HG03571 (cell line): Measurements from ENCODE around the gene CSNK2A1.

Experiments
- ATAC-seq: cut with Tn5 transposase; IDR thresholded peaks from one replicate; pipeline ENCODE4 v1.9.1; 2021; ENCODE audit not compliant: unreplicated experiment

Gene CSNK2A1

DNA sequence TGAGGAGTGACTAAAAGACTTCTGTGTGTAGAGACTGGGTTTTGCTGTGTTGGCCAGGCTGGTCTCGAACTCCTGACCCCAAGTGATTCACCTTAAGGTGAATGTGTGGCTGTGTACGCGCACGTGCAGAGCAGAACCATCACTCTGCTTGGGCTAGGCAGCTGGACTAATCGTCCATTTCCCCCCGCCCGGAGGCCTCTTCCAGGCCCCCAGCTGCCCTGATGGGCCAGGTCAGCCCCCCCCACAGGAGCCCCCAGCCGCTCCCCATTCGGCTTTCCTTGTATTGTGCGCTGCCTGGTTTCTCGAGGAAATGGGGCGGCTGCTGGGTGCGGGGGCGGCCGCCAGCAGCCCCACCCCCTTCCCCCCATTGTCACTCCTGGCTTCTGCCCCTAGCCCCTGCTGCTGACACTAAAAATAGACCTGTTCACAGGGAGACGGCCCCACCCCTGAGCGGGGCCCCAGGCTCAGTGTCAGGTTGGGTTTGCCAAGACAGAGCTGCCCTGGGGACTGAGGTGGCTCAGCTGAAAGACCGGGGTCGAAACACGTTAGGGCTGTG lies 24.6 kb upstream of the CSNK2A1 start:
- no peak for ATAC-seq

DNA sequence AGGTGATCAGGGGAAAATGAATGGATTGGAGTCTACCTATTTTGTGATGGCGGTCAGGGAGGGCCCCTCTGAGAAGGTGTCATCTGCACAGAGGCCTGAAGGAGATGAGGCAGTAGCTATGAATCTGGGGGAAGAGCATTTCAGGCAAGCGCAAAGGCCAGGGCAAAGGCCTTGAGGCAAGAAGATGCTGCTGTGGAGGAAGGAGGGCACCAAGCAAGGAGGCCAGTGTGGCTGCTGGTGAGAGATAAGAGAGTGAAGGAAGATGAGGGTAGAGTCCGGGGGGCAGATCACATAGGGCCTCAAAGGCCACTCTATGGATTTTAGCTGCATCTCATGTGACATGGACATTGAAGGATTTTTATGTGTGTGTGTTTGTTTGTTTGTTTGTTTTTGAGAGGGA lies 20.6 kb upstream of the CSNK2A1 start:
- no peak for ATAC-seq

DNA sequence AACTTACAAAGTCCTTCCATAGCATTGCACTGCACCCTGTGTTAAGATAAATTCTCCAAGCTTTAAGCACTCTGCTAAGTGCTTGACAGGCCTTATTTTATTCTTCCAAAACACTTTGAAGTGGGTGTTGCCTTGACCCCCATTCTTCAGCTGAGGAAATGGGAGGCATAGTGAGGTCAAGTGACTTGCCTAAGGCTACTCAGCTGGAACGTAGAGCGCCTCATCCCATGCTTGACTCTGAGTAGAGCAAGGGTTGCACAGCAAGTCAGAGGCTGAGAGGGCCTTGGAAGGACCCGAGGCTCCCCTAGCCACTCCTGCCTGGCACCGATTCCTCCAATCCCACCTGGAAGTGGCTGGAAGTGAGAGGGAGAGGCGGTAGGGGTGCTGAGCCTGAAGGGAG lies 19.6 kb upstream of the CSNK2A1 start:
- no peak for ATAC-seq

DNA sequence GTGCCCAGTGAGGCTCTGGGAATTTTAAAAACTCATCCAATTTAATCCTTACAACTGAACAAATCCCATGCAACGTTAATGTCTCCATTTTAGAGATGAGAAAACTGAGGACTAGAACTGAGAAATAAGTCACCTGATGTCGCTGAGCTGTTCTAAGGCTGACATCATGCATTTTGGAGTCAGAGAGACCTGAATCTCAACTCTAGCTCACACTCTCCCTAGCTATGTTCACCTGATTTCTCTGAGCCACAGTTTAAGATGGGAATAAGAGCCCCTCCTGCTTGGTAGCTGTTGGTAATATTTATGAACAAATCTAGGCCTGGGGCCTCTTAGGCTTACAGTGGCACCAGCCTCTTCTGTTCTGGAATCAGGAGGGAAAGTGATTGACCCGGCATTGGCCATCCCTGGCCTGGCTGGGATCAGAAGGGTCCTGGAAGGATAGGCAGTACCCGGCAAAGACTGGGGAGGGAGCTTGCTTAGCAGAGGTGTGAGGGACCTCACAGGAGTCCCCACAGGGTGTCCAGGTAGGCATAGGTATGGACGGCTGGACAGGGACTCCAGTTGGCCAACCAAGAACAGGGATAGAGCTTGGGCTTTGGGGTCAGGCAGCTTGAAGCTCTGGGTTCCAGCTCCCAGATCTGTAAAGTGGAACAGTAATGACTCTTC lies 18.8 kb upstream of the CSNK2A1 start:
- ATAC-seq = no peak

DNA sequence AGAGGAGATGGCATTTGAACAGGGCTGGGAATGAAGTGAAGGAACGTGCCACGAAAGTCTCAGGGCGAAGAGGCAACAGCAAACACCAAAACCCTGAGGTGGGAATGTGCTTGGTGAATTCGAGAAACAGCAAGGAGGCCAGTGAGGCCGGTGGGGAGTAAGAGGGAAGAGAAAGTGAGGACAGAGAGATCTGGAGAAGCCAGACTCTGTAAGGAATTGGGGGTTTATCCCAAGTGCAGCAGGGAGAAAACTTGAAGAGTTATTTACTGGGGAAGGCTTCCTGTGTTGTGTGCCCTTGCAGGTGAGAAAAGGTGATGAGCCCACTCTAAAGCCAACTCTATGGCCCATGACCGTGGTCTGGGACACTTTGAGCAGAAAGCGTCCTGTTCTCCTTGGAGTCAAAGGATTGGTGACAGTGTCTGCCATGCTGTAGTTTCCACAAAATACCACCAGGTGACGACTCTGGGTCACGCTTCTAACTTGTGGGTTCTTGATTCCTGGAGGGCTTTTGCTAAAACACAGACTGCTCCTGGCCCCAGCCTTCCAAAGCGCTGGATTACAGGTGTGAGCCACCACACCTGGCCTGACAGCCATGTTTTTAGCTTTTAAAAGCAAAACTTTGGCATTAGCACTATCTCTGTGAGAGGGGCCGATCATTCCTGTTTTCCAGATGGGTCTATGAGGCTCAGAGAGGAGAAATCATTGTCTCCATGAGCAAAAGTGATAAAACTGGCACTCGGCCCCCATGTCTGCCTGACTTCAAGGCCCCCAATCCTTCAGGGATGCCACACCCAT lies 18.0 kb upstream of the CSNK2A1 start:
- no peak for ATAC-seq

DNA sequence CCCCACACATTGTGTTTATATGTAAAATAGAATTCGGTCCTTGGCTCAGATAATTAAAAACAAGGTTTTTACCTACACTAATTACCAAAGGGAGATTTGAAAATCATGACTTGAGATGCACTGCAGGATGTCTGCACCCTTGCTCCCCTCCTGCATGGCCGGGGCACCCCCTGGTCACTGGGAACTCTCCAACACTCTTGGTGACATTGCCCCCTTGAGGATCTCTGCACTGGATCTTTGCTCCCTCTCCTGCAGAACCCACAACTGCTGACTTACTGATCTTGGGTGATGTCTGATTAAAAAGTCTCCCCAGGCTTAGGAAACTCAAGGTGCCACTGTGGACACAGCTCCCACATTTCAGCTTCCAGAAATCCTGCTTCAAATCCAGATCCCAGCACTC lies 17.1 kb upstream of the CSNK2A1 start:
- ATAC-seq = no peak

DNA sequence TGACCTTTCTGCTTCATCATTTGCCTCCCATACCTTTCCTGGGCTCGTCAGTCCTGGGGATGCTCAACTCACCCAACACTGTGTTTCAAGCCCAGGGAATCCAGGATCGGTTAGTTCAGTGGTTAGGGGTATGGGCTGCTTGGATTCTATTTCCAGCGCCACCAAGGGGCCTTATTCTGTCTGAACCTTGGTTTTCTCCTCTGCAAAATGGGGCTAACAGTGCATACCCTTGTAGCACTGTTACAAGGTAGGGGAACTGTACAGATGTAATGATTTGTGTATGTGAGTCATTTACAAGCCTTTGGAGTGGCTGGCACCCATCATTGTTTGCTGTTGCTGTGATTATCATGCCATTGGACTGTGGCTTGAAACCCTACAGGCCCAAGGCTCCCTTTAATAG lies 14.5 kb upstream of the CSNK2A1 start:
- no peak for ATAC-seq

DNA sequence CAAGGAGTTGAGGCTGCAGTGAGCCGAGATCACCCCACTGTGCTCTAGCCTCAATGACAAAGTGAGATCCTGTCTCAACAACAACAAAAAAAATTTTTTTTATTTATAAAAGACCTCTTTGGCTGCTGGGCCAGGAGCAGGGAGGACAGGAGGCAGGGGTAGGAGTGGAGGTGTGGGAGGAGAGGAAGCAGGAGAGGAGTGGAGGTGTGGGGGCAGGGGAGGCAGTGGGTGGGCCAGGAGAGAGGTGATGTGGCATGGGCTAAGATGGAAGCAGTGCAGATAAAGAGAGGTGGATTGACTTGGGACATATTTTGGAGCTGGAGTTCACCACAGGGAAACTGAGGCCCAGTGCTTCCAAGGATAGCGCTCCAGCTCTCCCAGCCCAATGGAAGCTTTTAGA lies 13.4 kb upstream of the CSNK2A1 start:
- ATAC-seq = no peak

DNA sequence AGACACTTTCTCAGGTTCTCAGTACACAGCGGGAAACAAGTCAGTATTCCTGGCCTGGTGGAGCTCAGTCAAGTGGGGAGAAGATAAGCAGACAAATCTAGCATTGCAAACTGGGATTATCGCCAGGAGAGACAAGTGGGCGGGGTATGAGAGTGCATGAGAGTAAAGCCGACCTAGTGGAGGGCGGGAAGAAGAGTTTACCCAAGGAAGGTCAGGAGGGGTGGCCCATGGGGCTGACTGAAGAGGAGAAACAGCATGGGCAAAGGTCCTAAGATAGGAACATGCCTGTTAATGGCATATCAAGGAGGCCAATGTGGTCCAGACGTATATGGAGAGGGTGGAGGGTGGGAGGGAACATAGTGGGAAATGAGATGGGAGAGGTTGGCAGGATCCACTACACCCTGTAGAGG lies 12.4 kb upstream of the CSNK2A1 start:
- no peak for ATAC-seq

DNA sequence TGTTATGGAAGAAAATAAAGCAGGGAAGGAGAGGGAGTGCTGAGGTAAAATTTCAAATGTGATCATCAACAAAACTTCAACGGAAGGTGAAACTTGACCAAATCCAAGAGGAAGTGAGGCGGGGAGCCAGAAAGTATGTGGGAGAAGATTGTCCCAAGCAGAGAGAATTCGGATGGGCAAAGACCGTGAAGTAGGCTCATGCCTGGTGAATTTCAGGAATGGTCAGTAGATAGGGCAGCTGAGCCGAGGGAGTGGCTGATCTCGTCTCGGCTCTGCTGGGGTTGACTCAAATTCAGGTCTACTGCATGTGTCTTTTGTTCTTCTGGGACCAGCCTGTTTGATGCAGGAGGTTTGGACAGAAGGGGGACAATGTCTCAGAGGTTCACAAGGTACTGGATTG lies 7.0 kb upstream of the CSNK2A1 start:
- no peak for ATAC-seq

DNA sequence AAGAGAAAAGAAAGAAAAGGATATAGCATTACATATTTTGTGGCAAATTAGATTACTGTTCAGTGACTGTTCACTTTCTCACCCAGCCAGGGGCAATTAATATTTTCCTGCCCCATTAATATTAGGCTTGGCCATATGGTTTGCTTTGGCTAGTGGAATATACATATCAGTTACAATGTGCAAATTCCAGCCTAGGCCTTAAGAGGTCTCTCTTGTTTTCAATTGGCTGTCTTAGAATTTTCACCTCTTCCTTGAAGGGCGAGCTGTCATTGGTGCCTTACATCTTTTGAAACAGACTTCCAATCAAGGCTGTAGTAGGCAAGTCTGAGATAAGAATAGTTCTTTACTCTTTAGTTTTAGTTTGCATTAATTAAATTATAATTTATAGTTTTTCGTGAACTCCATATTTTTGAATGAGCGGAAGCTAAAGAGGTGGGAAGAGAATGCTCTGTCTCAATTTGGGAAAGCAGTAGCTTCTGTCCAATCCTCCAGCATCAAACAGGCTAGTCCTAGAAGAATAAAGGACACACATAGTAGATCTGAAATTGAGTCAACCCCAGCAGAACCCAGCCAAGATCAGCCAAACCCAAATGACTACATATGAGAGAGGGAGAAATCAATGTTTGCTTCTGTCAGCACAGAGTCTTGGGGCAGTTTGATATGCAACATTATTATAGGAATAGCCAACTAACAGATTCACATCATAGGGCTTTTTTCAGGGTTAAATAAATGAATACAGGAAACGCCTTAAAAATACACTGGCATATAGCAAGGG lies 6.3 kb upstream of the CSNK2A1 start:
- no peak for ATAC-seq

DNA sequence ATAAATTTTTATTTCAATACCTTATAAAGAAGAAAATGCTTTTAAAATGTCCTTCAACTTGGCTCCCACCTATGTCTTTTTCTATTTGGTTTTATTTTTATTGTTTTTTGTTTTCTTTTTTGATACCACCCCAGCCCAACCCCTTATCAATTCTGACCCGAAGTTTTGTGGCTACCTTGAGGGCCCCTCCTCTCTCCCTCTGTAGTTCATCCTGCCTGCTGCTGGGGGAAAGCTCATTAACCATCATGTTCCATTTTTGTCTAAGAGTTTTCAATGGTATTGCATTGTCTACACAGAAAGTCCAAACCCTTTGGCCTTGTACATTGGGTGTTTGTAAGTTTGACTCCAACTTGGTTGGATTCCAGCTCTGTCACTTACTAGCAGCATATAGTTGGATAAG lies 5.3 kb upstream of the CSNK2A1 start:
- ATAC-seq = no peak

DNA sequence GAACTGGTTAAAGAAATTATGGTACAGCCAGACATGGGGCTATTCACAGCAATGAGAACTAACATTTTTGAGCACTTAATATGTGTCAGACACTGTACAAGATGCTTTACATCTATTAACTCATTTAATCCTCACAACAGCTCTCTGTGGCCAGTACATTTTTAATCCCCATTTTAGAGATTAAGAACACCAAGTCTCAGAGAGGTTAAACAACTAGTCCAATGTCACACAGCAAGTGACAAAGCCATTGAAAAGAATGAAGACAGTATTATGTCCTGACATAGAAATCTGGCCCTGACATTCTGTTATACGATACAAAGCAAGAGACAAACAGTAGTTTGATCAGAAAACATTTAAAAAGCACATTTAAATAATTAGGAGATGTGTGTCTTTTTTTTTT lies 3.8 kb upstream of the CSNK2A1 start:
- no peak for ATAC-seq

DNA sequence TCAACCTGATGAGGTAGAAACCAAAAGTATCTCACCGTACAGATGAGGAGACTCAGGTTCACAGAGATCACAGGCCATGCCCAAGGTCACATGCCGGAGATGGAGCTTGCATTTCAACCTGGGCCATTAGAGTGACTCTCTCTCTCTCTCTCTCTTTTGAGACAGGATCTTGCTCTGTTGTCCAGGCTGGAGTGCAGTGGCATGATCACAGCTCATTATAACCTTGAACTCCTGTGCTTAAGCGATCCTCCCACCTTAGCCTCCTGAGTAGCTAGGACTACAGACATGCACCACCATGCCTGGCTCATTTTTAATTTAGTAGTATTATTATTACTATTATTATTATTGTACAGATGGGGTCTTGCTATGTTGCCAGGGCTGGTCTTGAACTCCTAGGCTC lies 2.8 kb upstream of the CSNK2A1 start:
- no peak for ATAC-seq

DNA sequence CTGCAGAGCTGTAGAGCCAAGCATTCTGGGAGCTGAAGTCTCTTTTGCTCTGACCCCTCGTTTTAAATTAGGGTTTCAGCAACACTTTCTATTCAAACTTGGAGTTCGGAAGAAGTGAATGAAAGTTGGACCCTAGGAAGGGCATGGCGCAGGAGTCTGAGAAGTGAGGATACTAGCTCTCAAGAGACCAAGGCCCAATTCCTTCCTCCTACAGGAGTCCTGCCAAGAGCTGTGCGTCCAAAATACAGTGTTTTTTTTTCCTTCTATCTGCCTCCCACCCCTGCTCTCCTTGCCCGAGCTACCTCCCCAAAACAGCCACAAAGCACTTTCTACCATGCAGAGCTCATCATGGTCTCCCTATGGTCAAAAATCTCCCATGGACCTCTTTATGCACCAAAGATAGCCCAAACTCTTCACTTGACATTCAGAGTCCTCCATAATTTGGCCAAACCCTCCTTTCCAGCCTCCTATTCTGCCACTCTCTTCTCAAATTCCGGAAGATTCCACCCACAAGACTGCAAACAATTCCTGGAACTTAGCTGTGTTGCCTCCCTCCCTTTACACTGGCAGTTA lies 649 bp upstream of the CSNK2A1 start:
- ATAC-seq = no peak

DNA sequence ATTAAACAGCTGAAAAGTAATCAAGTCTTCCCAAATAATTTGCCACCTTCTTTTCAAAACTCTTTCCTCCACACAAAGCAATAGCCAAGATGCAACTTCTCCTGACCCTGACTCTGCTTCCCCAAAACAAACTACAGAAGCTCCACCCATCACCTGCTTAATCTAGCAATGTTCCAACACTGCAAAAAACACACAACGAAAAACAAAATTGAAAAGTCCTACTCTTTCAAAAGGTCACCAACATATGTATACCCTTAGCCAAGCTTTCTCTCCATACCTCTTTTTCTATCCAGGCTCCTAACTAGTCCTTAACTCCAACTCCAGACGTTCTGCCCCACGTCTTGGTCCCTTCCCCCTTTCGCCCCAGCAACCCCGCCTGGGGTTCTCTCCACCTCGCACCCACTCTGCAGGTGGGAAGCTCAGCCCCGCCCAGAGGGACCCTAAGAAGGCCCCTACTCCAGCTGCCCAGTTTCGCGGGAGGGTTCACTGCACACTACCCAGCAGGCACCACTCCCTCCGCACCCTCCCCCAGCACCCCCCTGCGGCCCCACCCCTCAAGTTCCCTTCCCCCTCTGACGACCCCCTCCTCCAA lies 717 bp downstream of the CSNK2A1 start:
- ATAC-seq = peak; percentile 7

DNA sequence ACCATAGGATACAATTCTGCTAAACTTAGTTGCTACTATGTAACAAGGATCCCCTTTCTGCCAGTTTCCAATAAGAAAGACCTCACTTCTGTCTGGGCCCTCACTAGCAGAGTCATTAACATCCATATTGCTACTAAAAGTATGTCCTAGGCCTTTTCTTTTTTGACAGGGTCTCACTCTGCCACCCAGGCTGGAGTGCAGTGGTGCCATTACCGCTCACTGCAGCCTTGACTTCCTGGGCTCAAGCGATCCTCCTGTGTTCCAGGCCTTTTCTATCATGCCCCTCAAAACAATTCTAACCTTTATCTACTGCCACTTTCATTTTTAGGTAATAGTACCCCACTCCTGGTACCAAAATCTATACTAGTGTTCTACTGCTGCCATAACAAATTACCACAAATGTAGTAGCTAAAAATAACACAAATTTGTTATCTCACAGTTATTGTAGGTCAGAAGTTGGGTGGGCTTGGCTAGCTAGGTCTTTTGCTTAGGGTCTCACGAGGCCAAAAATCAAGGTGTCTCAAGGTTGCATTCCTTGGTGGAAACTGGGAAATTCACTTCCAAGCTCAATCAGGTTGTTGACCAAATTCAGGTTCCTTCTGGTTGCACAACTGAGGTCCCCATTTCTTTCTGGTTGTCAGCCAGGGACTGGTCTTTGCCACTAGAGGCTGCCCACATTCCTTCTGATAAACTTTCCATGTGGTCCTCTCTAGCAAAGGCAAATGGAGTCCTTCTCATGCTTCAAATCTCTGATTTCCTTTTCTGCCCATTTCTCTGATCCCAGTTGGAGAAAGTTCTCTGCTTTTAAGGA lies 3.0 kb downstream of the CSNK2A1 start:
- no peak for ATAC-seq

DNA sequence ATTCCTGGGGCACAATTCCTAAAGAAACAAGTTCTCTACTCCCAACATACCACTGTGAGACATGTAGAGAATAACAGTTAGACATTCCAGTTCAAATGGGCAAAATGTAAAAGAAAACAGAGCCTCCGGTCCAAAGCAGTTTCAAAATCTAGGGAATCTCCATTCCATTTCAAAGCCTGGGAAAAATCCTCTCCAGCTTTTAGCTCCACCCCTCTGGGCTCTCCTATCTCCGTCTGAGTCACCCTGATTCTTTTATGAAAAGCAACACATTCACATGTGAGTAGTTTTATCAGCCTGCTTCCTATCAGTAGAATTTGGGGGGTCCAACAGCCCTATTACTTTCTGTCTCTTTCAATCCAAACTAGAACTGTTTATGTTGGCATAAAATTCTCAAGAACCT lies 3.7 kb downstream of the CSNK2A1 start:
- ATAC-seq = no peak

DNA sequence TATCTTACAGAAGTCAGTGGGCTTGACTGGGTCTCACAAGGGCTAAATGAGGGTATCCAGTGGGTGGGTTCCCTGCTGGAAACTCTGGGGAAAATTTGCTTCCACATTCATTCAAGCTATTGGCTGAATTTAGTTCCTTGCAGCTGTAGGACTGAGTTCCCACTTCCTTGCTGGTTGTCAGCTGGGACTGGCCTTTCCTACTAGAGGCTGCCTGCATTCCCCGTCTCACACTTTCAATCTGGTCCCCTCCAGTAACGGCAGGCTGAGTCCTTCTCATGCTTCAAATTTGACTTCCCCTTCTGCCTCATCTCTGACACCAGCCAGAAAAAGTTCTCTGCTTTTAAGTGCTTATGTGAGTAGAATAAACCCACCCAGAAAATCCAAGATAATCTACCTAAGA lies 4.4 kb downstream of the CSNK2A1 start:
- ATAC-seq = no peak

DNA sequence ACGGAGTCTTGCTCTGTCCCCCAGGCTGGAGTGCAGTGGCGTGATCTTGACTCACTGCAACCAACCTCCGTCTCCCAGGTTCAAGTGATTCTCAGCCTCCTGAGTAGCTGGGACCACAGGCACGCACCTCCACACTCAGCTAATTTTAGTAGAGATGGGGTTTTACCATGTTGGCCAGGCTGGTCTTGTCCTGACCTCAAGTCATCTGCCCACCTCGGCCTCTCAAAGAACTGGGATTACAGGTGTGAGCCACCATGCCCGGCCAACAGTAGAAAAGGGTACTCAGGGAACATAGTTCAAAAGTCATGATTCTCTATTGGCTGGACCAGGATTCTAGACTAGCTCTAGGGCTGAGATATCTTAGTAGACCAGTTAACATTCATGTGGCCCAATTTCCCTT lies 5.6 kb downstream of the CSNK2A1 start:
- ATAC-seq = no peak
